Activated naive CD4-positive, alpha-beta T cell treated with anti-CD3 and anti-CD28 coated beads for 36 hours (primary cell): ENCODE data around the gene CEP112. TPM values are rescaled to one million over a fixed set of nuclear protein-coding genes. Genes with fewer than 3 reads are reported as not detected.

Experiments used
- CTCF ChIA-PET: fragments of 350-600 bp; sonication (Branson Sonifier 250); formaldehyde crosslinking; loops from one replicate; lab custom pipeline; 2021; ENCODE audit warnings: antibody characterized with exemption; lab: Charles Lee
- DNase-seq: peaks from one replicate; pipeline ENCODE4 v3.0.0-alpha.2; 2020
- H3K27ac Mint-ChIP-seq: one replicate; pipeline ENCODE4 v1.8.0; 2021; ENCODE audit warnings: mild to moderate bottlenecking, mixed read lengths
- H3K27me3 Mint-ChIP-seq: one replicate; pipeline ENCODE4 v1.8.0; 2021; ENCODE audit warnings: low read depth, mixed read lengths
- H3K36me3 Mint-ChIP-seq: one replicate; pipeline ENCODE4 v1.8.0; 2021; ENCODE audit warnings: low read depth, mixed read lengths
- H3K4me1 Mint-ChIP-seq: one replicate; pipeline ENCODE4 v1.8.0; 2021; ENCODE audit warnings: low read depth, mixed read lengths
- H3K4me3 Mint-ChIP-seq: one replicate; pipeline ENCODE4 v1.8.0; 2021; ENCODE audit warnings: mild to moderate bottlenecking, moderate library complexity, mixed read lengths
- H3K9me3 Mint-ChIP-seq: one replicate; pipeline ENCODE4 v1.8.0; 2021; ENCODE audit warnings: mixed read lengths
- intact Hi-C: fragments of 100-400 bp; cut with micrococcal nuclease; formaldehyde crosslinking; loops from one replicate; pipeline ENCODE4 v1.15.1; 2023
- total RNA-seq, 2 experiments: library from RNA; stranded (reverse); gene quantifications; one replicate each; pipeline ENCODE4 v1.2.3, GENCODE V29; 2021

Gene CEP112
- total RNA-seq, 2 experiments from 2014 or later: 0.49 to 0.95 TPM

GRCh38 chr17:65634533-65634932 is 557.4 kb downstream of the CEP112 start:
- Mint-ChIP-seq H3K4me3 (no peak overlapping the region), H3K9me3 (no peaks in the 10 kb centered on the region), H3K27ac (no peak overlapping the region), H3K27me3 (no peaks in the 10 kb centered on the region), H3K36me3 (no peaks in the 10 kb centered on the region), H3K4me1 (peaks cover 3% of the 10 kb centered on the region)
- CTCF ChIA-PET: no interaction called here
- intact Hi-C loops: no loop called here
- DNase-seq: no peak

DNA sequence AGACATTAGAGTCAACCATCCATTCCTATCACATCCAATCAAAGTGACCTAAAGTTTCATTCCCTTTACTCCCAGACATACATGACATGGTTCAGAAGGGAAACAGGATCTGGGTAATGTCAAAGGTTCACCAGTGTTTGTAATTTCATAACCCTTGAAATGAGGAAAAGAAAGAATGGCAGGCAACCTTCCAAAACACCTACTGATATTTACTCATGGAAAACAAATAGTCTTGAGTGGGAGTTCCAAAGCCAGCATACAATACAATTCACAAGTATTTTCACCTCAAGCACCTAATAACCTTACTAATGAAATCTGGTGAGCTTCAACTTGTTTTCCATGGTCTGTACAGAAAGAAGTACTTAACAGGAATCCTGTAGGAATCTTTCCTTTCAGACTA is 557.9 kb downstream of the CEP112 start:
- Mint-ChIP-seq H3K9me3 (no peaks in the 10 kb centered on the region), H3K4me1 (peaks cover 3% of the 10 kb centered on the region), H3K27ac (no peak overlapping the region), H3K36me3 (no peaks in the 10 kb centered on the region), H3K4me3 (no peak overlapping the region), H3K27me3 (no peaks in the 10 kb centered on the region)
- no peak for DNase-seq
- CTCF ChIA-PET: no interaction called here
- intact Hi-C loops: no loop called here

- H3K9me3 Mint-ChIP-seq: no peaks in the 10 kb centered on the region
- no peaks in the 10 kb centered on the region for H3K27me3 Mint-ChIP-seq
- intact Hi-C loops: no loop called here
- H3K27ac Mint-ChIP-seq: no peak overlapping the region
- no peak overlapping the region for H3K4me3 Mint-ChIP-seq
- H3K36me3 Mint-ChIP-seq: no peaks in the 10 kb centered on the region
- CTCF ChIA-PET: no interaction called here
- H3K4me1 Mint-ChIP-seq: peaks cover 3% of the 10 kb centered on the region
- no peak for DNase-seq
Observed at GRCh38 chr17:65633146-65633881, 558.6 kb downstream of the CEP112 start.

- no peak overlapping the region for H3K4me3 Mint-ChIP-seq
- CTCF ChIA-PET: no interaction called here
Observed at GRCh38 chr17:65630502-65630901, 561.4 kb downstream of the CEP112 start.

DNA sequence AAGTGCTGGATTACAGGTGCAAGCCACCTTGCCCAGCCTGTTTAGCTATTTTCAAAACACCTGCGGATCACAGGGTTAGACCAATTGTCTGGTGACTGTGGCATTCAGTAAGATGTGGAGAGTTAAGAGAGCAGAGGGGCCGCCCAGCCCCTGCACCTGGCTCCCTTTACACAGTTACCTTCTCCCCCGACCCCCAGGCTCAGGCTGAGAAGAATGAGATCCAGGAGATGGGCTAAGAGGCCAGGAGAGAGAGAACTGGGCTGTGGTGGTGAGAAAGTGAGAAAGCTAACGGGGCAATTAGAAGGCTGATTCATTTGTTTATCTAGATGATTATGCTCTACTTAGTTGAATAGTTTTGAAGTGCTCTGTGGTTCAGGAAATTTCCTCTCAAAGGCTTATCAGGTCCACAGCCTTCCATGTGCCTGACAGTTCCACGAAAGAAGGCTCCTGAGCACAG is 562.7 kb downstream of the CEP112 start:
- H3K27ac Mint-ChIP-seq: no peak overlapping the region

More at GRCh38 chr17:65630502-65630901, 561.4 kb downstream of the CEP112 start:
- Mint-ChIP-seq H3K27me3 (no peaks in the 10 kb centered on the region), H3K36me3 (no peaks in the 10 kb centered on the region), H3K9me3 (no peaks in the 10 kb centered on the region), H3K27ac (no peak overlapping the region), H3K4me1 (peaks cover 3% of the 10 kb centered on the region)
- intact Hi-C loops: no loop called here
- no peak for DNase-seq

GRCh38 chr17:65628644-65629036 is 563.3 kb downstream of the CEP112 start:
- intact Hi-C loops: no loop called here
- Mint-ChIP-seq H3K27ac (no peak overlapping the region), H3K36me3 (no peaks in the 10 kb centered on the region), H3K4me3 (no peak overlapping the region), H3K4me1 (peaks cover 3% of the 10 kb centered on the region), H3K9me3 (no peaks in the 10 kb centered on the region), H3K27me3 (no peaks in the 10 kb centered on the region)
- CTCF ChIA-PET: interaction anchor here (0.6 kb wide), 1 partner anchor 50 kb away, joined by 3 read pairs; no protein-coding TSS in a partner anchor
- no peak for DNase-seq

More for the DNA sequence above, 562.7 kb downstream of the CEP112 start:
- intact Hi-C loops: no loop called here
- H3K27me3 Mint-ChIP-seq: no peaks in the 10 kb centered on the region
- H3K9me3 Mint-ChIP-seq: no peaks in the 10 kb centered on the region
- no peak for DNase-seq
- CTCF ChIA-PET: interaction anchor here (0.6 kb wide), 1 partner anchor 51 kb away, joined by 3 read pairs; no protein-coding TSS in a partner anchor
- peaks cover 3% of the 10 kb centered on the region for H3K4me1 Mint-ChIP-seq
- no peak overlapping the region for H3K4me3 Mint-ChIP-seq
- H3K36me3 Mint-ChIP-seq: no peaks in the 10 kb centered on the region

- intact Hi-C loops: no loop called here
- Mint-ChIP-seq H3K4me3 (no peak overlapping the region), H3K27me3 (no peaks in the 10 kb centered on the region), H3K27ac (no peak overlapping the region), H3K36me3 (no peaks in the 10 kb centered on the region), H3K4me1 (peaks cover 2% of the 10 kb centered on the region), H3K9me3 (no peaks in the 10 kb centered on the region)
- no peak for DNase-seq
- CTCF ChIA-PET: no interaction called here
Observed at GRCh38 chr17:65627891-65628643, 563.9 kb downstream of the CEP112 start.

DNA sequence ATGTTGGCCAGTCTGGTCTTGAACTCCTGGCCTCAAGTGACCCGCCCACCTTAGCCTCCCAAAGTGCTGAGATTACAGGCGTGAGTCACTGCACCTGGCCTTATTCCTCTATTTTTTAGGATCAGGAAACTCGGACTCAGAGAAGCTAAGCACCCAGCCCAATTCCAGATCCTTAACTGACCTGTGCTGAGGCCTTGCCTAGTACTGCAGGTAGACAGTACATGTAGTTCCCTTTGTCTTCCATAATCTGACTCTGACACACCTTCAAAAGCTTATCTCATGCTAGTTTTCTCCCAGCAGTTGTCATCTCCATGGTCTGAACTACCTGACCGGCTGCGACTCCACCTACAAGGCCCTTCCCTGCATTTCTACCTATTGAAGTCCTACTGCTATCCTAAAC is 564.8 kb downstream of the CEP112 start:
- Mint-ChIP-seq H3K9me3 (no peaks in the 10 kb centered on the region), H3K27me3 (no peaks in the 10 kb centered on the region), H3K4me3 (no peak overlapping the region), H3K4me1 (no peaks in the 10 kb centered on the region), H3K36me3 (no peaks in the 10 kb centered on the region), H3K27ac (no peak overlapping the region)
- intact Hi-C loops: no loop called here
- DNase-seq: no peak
- CTCF ChIA-PET: no interaction called here

- Mint-ChIP-seq H3K9me3 (no peaks in the 10 kb centered on the region), H3K4me1 (no peaks in the 10 kb centered on the region), H3K27ac (no peak overlapping the region), H3K27me3 (no peaks in the 10 kb centered on the region), H3K4me3 (no peak overlapping the region), H3K36me3 (no peaks in the 10 kb centered on the region)
- DNase-seq: no peak
- intact Hi-C loops: no loop called here
- CTCF ChIA-PET: no interaction called here
Observed at GRCh38 chr17:65626451-65626850, 565.5 kb downstream of the CEP112 start.

DNA sequence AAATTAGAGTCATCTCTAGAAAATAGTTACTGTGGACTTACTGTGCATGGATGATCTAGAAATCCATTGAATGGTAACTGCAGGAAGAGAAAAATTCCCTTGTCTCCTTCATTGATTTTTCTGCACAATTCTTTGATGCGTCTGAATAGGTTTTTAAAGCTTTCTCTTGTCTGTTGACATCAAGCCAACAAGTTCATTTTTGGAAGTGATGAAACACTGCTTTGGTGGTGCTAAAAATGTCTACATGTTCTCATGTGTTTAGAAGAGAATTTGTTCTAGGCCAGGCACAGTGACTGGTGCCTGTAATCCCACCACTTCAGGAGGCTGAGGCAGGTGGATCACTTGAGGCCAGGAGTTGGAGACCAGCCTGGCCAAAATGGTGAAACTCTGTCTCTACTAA is 573.4 kb downstream of the CEP112 start:
- intact Hi-C loops: no loop called here
- CTCF ChIA-PET: interaction anchor here (0.6 kb wide), 1 partner anchor 1651 kb away, joined by 3 read pairs; no protein-coding TSS in a partner anchor

DNA sequence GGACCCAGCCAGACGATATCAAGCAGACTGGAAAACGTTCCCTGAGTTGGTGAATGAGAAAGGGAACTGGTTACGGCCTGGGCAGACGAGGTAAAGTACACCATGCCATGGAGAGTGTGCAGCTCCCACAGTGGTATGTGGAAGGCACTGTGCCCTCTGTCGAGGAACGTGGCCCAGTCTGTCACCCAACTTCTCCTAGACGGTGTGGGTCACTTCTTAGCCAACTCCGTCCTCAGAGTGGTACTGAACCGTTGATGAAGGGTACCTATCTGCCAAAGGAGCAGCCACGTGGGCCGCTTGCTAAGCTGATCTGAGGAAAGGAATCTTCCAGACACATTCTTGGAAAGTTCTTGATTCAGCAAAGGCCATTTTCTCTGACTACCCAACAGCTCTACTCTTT is 574.4 kb downstream of the CEP112 start:
- no peaks in the 10 kb centered on the region for H3K27me3 Mint-ChIP-seq
- intact Hi-C loops: no loop called here
- CTCF ChIA-PET: no interaction called here
- H3K27ac Mint-ChIP-seq: no peak overlapping the region
- DNase-seq: no peak
- H3K36me3 Mint-ChIP-seq: no peaks in the 10 kb centered on the region
- H3K4me1 Mint-ChIP-seq: no peaks in the 10 kb centered on the region
- H3K9me3 Mint-ChIP-seq: no peaks in the 10 kb centered on the region
- no peak overlapping the region for H3K4me3 Mint-ChIP-seq

More for the DNA sequence above, 573.4 kb downstream of the CEP112 start:
- Mint-ChIP-seq H3K36me3 (no peaks in the 10 kb centered on the region), H3K9me3 (no peaks in the 10 kb centered on the region), H3K27me3 (no peaks in the 10 kb centered on the region), H3K4me1 (no peaks in the 10 kb centered on the region), H3K4me3 (no peak overlapping the region), H3K27ac (no peak overlapping the region)
- no peak for DNase-seq

- no peak for DNase-seq
- Mint-ChIP-seq H3K27ac (no peak overlapping the region), H3K36me3 (no peaks in the 10 kb centered on the region), H3K27me3 (no peaks in the 10 kb centered on the region), H3K4me3 (no peak overlapping the region), H3K9me3 (no peaks in the 10 kb centered on the region), H3K4me1 (no peaks in the 10 kb centered on the region)
- CTCF ChIA-PET: no interaction called here
- intact Hi-C loops: no loop called here
Observed at GRCh38 chr17:65609749-65610148, 582.2 kb downstream of the CEP112 start.
